Colonic mucosa (tissue), 4 donors: ENCODE measurements around the gene RALGAPA2. TPM values are rescaled to one million over a fixed set of nuclear protein-coding genes. Genes with fewer than 3 reads are reported as not detected.

Source experiments
- DNase-seq: peaks from one replicate; pipeline ENCODE4 v3.0.0-alpha.2; 2020
- H3K27ac ChIP-seq: fragments of 200-600 bp; one replicate; pipeline ENCODE4 v1.8.0; 2021
- H3K27me3 ChIP-seq: fragments of 200-600 bp; one replicate; pipeline ENCODE4 v1.8.0; 2021
- H3K36me3 ChIP-seq: fragments of 200-600 bp; one replicate; pipeline ENCODE4 v1.8.0; 2021
- H3K4me1 ChIP-seq: fragments of 200-600 bp; one replicate; pipeline ENCODE4 v1.8.0; 2021; ENCODE audit warnings: mild to moderate bottlenecking
- H3K4me3 ChIP-seq: fragments of 200-600 bp; one replicate; pipeline ENCODE4 v1.8.0; 2021
- H3K9ac ChIP-seq, 2 donors: one replicate each; pipeline ENCODE4 v1.7.0; 2013; ENCODE audit warnings: control low read depth in 2 of 2, low read depth in 2 of 2, low read length in 2 of 2
- H3K9me3 ChIP-seq: fragments of 200-600 bp; one replicate; pipeline ENCODE4 v1.8.0; 2021
- CTCF ChIP-seq: fragments of 200-600 bp; IDR thresholded peaks from one replicate; pipeline ENCODE4 v1.8.0; 2022; ENCODE audit warnings: antibody characterized with exemption, mild to moderate bottlenecking
- intact Hi-C: fragments of 100-400 bp; cut with DNase I; formaldehyde crosslinking; loops from one replicate; pipeline ENCODE4 v1.14.1; 2022
- total RNA-seq, 2 donors: library from RNA; stranded (reverse); fragmentation: NEBNext Ultra II Directional in 1 of 2; extraction: Animal tissue kit (Norgen Biotek cat#: 25700) in 1 of 2; gene quantifications; one replicate each; pipeline ENCODE4 v1.2.1, GENCODE V29; 2021
- donor health status: healthy.
- donor health status: DM: no; HTN: no; CAD: no.
- donor health status: DM: no; HTN: no; CAD: no.

The RALGAPA2 gene
- total RNA-seq, 2 donors from 2014 or later, result 64.5 to 66.1 TPM

- H3K36me3 ChIP-seq, result peaks cover 5% of the 10 kb centered on the region
- H3K9ac ChIP-seq, result no peak overlapping the region
- no peak for DNase-seq
- no peak overlapping the region for H3K27ac ChIP-seq
- no peak for TF ChIP-seq CTCF
- no peaks in the 10 kb centered on the region for H3K4me1 ChIP-seq
- no peak overlapping the region for H3K4me3 ChIP-seq
- intact Hi-C loops, result no loop called here
- no peaks in the 10 kb centered on the region for H3K9me3 ChIP-seq
- H3K27me3 ChIP-seq, result no peaks in the 10 kb centered on the region
These were observed 109.0 kb downstream of the RALGAPA2 start for GRCh38 chr20:20603339-20603990.

- intact Hi-C loops, result loop anchor here (10.0 kb wide), 1 partner anchor 513 kb away; no protein-coding TSS in a partner anchor
- DNase-seq, result no peak
- TF ChIP-seq CTCF, result no peak
- Histone ChIP-seq H3K4me1 (no peaks in the 10 kb centered on the region), H3K27me3 (no peaks in the 10 kb centered on the region), H3K9me3 (no peaks in the 10 kb centered on the region), H3K36me3 (no peaks in the 10 kb centered on the region), H3K27ac (no peak overlapping the region), H3K4me3 (no peak overlapping the region), H3K9ac (no peak overlapping the region)
These were observed 114.5 kb downstream of the RALGAPA2 start for GRCh38 chr20:20597966-20598365.

DNA sequence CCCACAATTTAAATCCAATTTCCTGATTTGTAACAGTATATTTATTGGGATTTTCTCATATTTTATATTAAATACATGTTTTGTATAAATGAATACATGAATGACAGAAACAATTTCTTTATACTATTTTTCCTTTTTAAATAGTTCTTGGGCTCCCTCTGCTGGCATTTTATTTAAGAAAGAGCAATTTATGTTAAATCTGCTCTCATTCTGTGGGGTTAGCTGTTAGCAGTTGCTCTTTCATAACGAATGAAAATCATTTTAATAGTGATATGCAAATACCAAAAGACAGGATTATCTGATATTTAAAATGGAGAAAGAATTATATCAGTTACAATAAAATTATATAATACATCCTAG is 118.3 kb downstream of the RALGAPA2 start:
- Histone ChIP-seq H3K27me3 (no peaks in the 10 kb centered on the region), H3K9me3 (no peaks in the 10 kb centered on the region), H3K36me3 (peaks cover 3% of the 10 kb centered on the region), H3K4me1 (no peaks in the 10 kb centered on the region), H3K27ac (no peak overlapping the region), H3K9ac (no peak overlapping the region), H3K4me3 (no peak overlapping the region)
- intact Hi-C loops, result loop anchor here (10.0 kb wide), 1 partner anchor 509 kb away; no protein-coding TSS in a partner anchor
- DNase-seq, result no peak
- TF ChIP-seq CTCF, result no peak

DNA sequence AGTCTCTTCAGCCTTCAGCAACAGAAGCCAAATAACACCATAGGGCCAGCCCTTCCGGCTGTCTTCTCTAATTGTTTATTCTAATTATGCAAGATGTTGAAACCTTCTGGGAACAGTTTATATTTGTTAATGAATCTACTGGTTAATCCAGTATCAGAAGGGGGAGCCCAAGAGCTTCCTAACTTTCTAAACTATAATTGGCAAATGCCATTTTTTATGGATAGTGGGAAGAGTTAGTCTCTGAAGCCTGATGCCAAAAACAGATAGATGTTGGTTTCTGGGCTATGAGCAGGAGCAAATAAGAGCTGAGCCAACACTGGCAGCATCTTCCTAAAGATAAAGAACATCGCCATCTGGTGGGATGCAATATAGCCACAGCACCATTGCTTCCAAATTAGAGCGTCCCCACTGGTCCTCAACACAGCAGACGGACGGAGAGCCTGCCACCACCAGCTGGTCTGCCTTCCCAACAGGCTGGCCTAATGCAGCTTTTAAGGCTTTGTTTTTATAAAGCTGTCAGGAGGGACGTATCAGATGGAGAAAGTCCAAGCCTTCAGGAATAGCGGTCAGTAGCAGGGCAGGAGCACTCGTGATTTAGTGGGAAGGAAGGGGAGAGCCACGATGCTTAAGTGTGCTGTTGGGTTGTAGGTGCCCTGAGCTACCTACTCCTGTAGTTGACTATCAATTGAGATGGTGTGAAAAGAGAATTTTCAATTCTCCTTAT is 118.8 kb downstream of the RALGAPA2 start:
- no peaks in the 10 kb centered on the region for H3K4me1 ChIP-seq
- H3K9me3 ChIP-seq, result no peaks in the 10 kb centered on the region
- TF ChIP-seq CTCF, result no peak
- H3K36me3 ChIP-seq, result peaks cover 3% of the 10 kb centered on the region
- no peak overlapping the region for H3K4me3 ChIP-seq
- H3K9ac ChIP-seq, result no peak overlapping the region
- H3K27me3 ChIP-seq, result no peaks in the 10 kb centered on the region
- no peak overlapping the region for H3K27ac ChIP-seq
- no peak for DNase-seq
- intact Hi-C loops, result loop anchor here (10.0 kb wide), 1 partner anchor 509 kb away; no protein-coding TSS in a partner anchor

- H3K36me3 ChIP-seq, result peaks cover 9% of the 10 kb centered on the region
- H3K4me3 ChIP-seq, result no peak overlapping the region
- H3K27me3 ChIP-seq, result no peaks in the 10 kb centered on the region
- no peaks in the 10 kb centered on the region for H3K4me1 ChIP-seq
- no peak for TF ChIP-seq CTCF
- intact Hi-C loops, result no loop called here
- no peak overlapping the region for H3K9ac ChIP-seq
- no peak for DNase-seq
- no peak overlapping the region for H3K27ac ChIP-seq
- H3K9me3 ChIP-seq, result no peaks in the 10 kb centered on the region
These were observed 127.3 kb downstream of the RALGAPA2 start for GRCh38 chr20:20585146-20585545.
